K562 (cell line): ENCODE results near the gene C18orf63.

Experiments used
- CBX3 ChIP-seq, 2 experiments: IDR thresholded peaks; 1 replicate in 1 of 2; 2 replicates in 1 of 2; pipeline ENCODE4 v1.6.1; 2012; ENCODE audit warnings: inconsistent platforms in 2 of 2, low read length in 2 of 2, borderline replicate concordance in 1 of 2, control low read depth in 1 of 2
- CREB5 ChIP-seq: fragments of 250-450 bp; sonication (Bioruptor Pico); IDR thresholded peaks from 2 replicates; pipeline ENCODE4 v1.5.0; 2020; ENCODE audit warnings: mild to moderate bottlenecking
- CTCF ChIP-seq, 3 experiments: IDR thresholded peaks in 2 of 3; conservative IDR thresholded peaks in 1 of 3; 2 replicates each; pipeline ENCODE4 v1.5.1; 2011 to 2012; ENCODE audit warnings: low read length in 3 of 3, mild to moderate bottlenecking in 3 of 3, control low read depth in 2 of 3, improper control_type of control experiment in 1 of 3, inconsistent platforms in 1 of 3, low read depth in 1 of 3, mixed read lengths in 1 of 3, moderate library complexity in 1 of 3; ENCODE audit not compliant: insufficient read depth in 2 of 3
- GATA2 ChIP-seq: sonication (generic); formaldehyde crosslinking; IDR thresholded peaks from 2 replicates; pipeline ENCODE4 v1.4.0; 2020; ENCODE audit warnings: mild to moderate bottlenecking, missing genetic modification reagents
- POLR2A ChIP-seq: fragments of 450-650 bp; conservative IDR thresholded peaks from 2 replicates; pipeline ENCODE4 v1.6.1; 2016
- POLR2G ChIP-seq: fragments of 200-400 bp; formaldehyde crosslinking; IDR thresholded peaks from 2 replicates; pipeline ENCODE4 v1.6.1; 2017; ENCODE audit warnings: low read depth, mild to moderate bottlenecking, antibody characterized with exemption, low read length, moderate library complexity
- PURB ChIP-seq: sonication (generic); formaldehyde crosslinking; IDR thresholded peaks from 2 replicates; pipeline ENCODE4 v1.9.0; 2021; ENCODE audit warnings: low read depth, mild to moderate bottlenecking, missing genetic modification reagents
- REST ChIP-seq, 2 experiments: fragments of 450-650 bp; formaldehyde crosslinking in 1 of 2; IDR thresholded peaks; 2 replicates each; pipeline versions ENCODE4 v1.4.0 to v1.6.1; 2014 to 2020; ENCODE audit warnings: mild to moderate bottlenecking in 2 of 2, borderline replicate concordance in 1 of 2, low read depth in 1 of 2
- ZBTB2 ChIP-seq: fragments of 450-650 bp; IDR thresholded peaks from 2 replicates; pipeline ENCODE4 v1.6.1; 2016; ENCODE audit warnings: antibody characterized with exemption
- ZNF263 ChIP-seq: sonication (generic); formaldehyde crosslinking; IDR thresholded peaks from 2 replicates; pipeline ENCODE4 v1.8.0; 2022; ENCODE audit warnings: mild to moderate bottlenecking, missing genetic modification reagents, borderline replicate concordance
- ZNF274 ChIP-seq: IDR thresholded peaks from 2 replicates; pipeline ENCODE4 v1.6.1; 2011; ENCODE audit warnings: low read depth, mild to moderate bottlenecking, low read length, moderate library complexity, borderline replicate concordance

- TF ChIP-seq CBX3 (IDR thresholded peaks at IDR 0.05; ENCODE audit: borderline replicate concordance in 1 of 2, low read length in 2 of 2) (no peak), GATA2 (CRISPR knock-in tag) (no peak), POLR2A (no peak), REST (IDR thresholded peaks at IDR 0.05; ENCODE audit: borderline replicate concordance) (no peak), REST (CRISPR knock-in tag; IDR thresholded peaks at IDR 0.05; ENCODE audit: low read depth) (no peak), CTCF (IDR thresholded peaks at IDR 0.05 in 2 of 3, conservative IDR thresholded peaks at IDR 0.05 in 1 of 3; ENCODE audit: insufficient read depth in 2 of 3, low read depth in 1 of 3, low read length in 3 of 3) (no peak), ZBTB2 (no peak), ZNF263 (no peak), PURB (no peak), CREB5 (no peak), ZNF274 (no peak), POLR2G (no peak)
Measured at GRCh38 chr18:74356959-74357358, 41.3 kb downstream of the C18orf63 start.
